HG02642 (cell line): ENCODE results near the gene NUDT3.

ENCODE experiments used
- ATAC-seq: cut with Tn5 transposase; IDR thresholded peaks from one replicate; pipeline ENCODE4 v1.9.1; 2021; ENCODE audit warnings: mild to moderate bottlenecking; ENCODE audit not compliant: unreplicated experiment, poor library complexity

Gene NUDT3

GRCh38 chr6:34243131-34243771, 149.2 kb downstream of the NUDT3 start:
- ATAC-seq = no peak

GRCh38 chr6:34242252-34243130, 150.0 kb downstream of the NUDT3 start:
- no peak for ATAC-seq

- no peak for ATAC-seq
Measured at GRCh38 chr6:34241351-34242215, 150.9 kb downstream of the NUDT3 start.

- no peak for ATAC-seq
Measured at GRCh38 chr6:34240329-34241248, 151.9 kb downstream of the NUDT3 start.

- no peak for ATAC-seq
Measured at GRCh38 chr6:34239893-34240292, 152.6 kb downstream of the NUDT3 start.

GRCh38 chr6:34239500-34239825, 153.0 kb downstream of the NUDT3 start:
- ATAC-seq = no peak

- no peak for ATAC-seq
Measured at GRCh38 chr6:34238585-34239499, 153.6 kb downstream of the NUDT3 start.

GRCh38 chr6:34237722-34238584, 154.5 kb downstream of the NUDT3 start:
- peak; percentile 21 for ATAC-seq

GRCh38 chr6:34237316-34237721, 155.2 kb downstream of the NUDT3 start:
- peak; percentile 15 for ATAC-seq

- ATAC-seq = peak; percentile 63
Measured at GRCh38 chr6:34236443-34237315, 155.8 kb downstream of the NUDT3 start, which contains the start of gene HMGA1. HMGA1 (plus strand) TSS chr6:34236873; CDS start chr6:34240781, 3,908 bp downstream.

- ATAC-seq = peak; percentile 1
Measured at GRCh38 chr6:34236131-34236442, 156.4 kb downstream of the NUDT3 start.

- no peak for ATAC-seq
Measured at GRCh38 chr6:34235307-34236130, 156.9 kb downstream of the NUDT3 start.

- ATAC-seq = no peak
Measured at GRCh38 chr6:34234667-34235306, 157.7 kb downstream of the NUDT3 start.

GRCh38 chr6:34233867-34234266, 158.6 kb downstream of the NUDT3 start:
- ATAC-seq = no peak

GRCh38 chr6:34232901-34233300, 159.6 kb downstream of the NUDT3 start:
- no peak for ATAC-seq
